Ovary (tissue), 10 donors: ENCODE data around the gene FOXO1. TPM values are rescaled to one million over a fixed set of nuclear protein-coding genes. Genes with fewer than 3 reads are reported as not detected.
A peak's percentile ranks its signal among the peaks of the same experiment; 100 is the strongest.
"Not testable (repeated sequence)": the region's sequence is repeated elsewhere in the genome, so short reads cannot be mapped to it uniquely, and the experiment has no call there.

Experiments used
- DNase-seq, 5 donors: peaks; one replicate each; pipeline ENCODE4 v3.0.0-alpha.2; 2019 to 2020
- H3K27ac ChIP-seq, 2 donors: fragments of 200-600 bp; one replicate each; pipeline versions ENCODE4 v1.5.1 to v1.8.0; 2019 to 2022
- H3K27me3 ChIP-seq: fragments of 200-600 bp; one replicate; pipeline ENCODE4 v1.8.0; 2022
- H3K36me3 ChIP-seq: fragments of 200-600 bp; sonication (generic); one replicate; pipeline ENCODE4 v1.5.1; 2019
- H3K4me1 ChIP-seq: one replicate; pipeline ENCODE4 v1.8.1; 2013; ENCODE audit warnings: mild to moderate bottlenecking, moderate library complexity; ENCODE audit not compliant: insufficient read depth
- H3K4me3 ChIP-seq: fragments of 200-600 bp; sonication (generic); one replicate; pipeline ENCODE4 v1.5.1; 2017
- H3K9me3 ChIP-seq, 2 donors: fragments of 200-600 bp in 1 of 2; sonication (generic) in 1 of 2; one replicate each; pipeline versions ENCODE4 v1.5.1 to v1.8.1; 2013 to 2019; ENCODE audit warnings: mild to moderate bottlenecking in 1 of 2, moderate library complexity in 1 of 2
- EP300 ChIP-seq: sonication (generic); formaldehyde crosslinking; IDR thresholded peaks from one replicate; pipeline ENCODE4 v1.6.1; 2017; ENCODE audit warnings: antibody characterized with exemption
- POLR2A ChIP-seq: fragments of 450-650 bp; IDR thresholded peaks from one replicate; pipeline ENCODE4 v1.6.1; 2017; ENCODE audit warnings: antibody characterized with exemption, mild to moderate bottlenecking, moderate library complexity
- WGBS, 3 donors: extraction: QIAGEN DNeasy Blood & Tissue Kit in 1 of 3; methylation state at CpG; one replicate each; pipeline versions ENCODE4 v1.1.5 to v1.1.7; 2013 to 2017; 5-methylcytosine and 5-hydroxymethylcytosine counted together
- intact Hi-C, 4 donors: fragments of 100-400 bp; cut with DNase I; formaldehyde crosslinking; loops; one replicate each; pipeline versions ENCODE4 v1.11.0 to v1.15.1; 2022 to 2023
- long read RNA-seq, 3 donors: library from polyadenylated mRNA in 2 of 3; unstranded in 2 of 3; transcript quantifications; one replicate each; pipeline ENCODE4 v2.0.0 and lab custom pipeline, GENCODE V29; 2021 to 2026
- polyA plus RNA-seq, 2 donors: library from polyadenylated mRNA; stranded (reverse); fragments of 200-250 nt in 1 of 2; fragments of 350-450 nt in 1 of 2; fragmentation: Illumina TruSeq in 1 of 2; extraction: RNeasy Lipid Tissue Mini Kit (QIAGEN cat#74804) in 1 of 2; gene quantifications; one replicate each; pipeline ENCODE4 v1.2.3, GENCODE V29; 2013 to 2014
- total RNA-seq, 7 donors: library from RNA; depleted of rRNA in 2 of 7; stranded (reverse); fragments of >200 nt in 2 of 7; fragmentation: NEBNext Ultra II Directional in 3 of 7; extraction: Animal tissue kit (Norgen Biotek cat#: 25700) in 3 of 7; gene quantifications; one replicate each; pipeline versions ENCODE4 v1.1.0 to v1.2.4, GENCODE V29; 2016 to 2023
- TF ChIP-seq, protein P1 (sequence below), 3 donors: fragments of 450-650 bp in 2 of 3; fragments of 200-600 bp in 1 of 3; IDR thresholded peaks; one replicate each; pipeline versions ENCODE4 v1.5.1 to v1.8.0; 2016 to 2022; ENCODE audit warnings: antibody characterized with exemption in 3 of 3, mild to moderate bottlenecking in 1 of 3
- donor health status: DM: no; HTN: no; CAD: no; lungs with moderate emphysema.
- donor health status: DM: no; HTN: no; CAD: no.
- donor health status: Bipolar disorder and iron deficiency.
- donor health status: DM: yes; HTN: yes; CAD: no.
- donor health status: DM: no; HTN: no; CAD: no.
- donor health status: DM: yes; HTN: yes; CAD: no.

FOXO1 gene
- 100 to 1,000 TPM in 6 of 7 donors, 10 to 100 TPM in 1; 95.9 to 157 (median 117) TPM for total RNA-seq
- polyA plus RNA-seq = 10 to 100 TPM; 51.5 to 80.1 TPM
- long read RNA-seq, donor 1, full-length matches to known transcripts = 107 of 265 reads
- long read RNA-seq, donor 1, partial matches to known transcripts = 84 of 265 reads
- long read RNA-seq, donor 1, other reads (novel, unspliced or antisense) = 74 of 265 reads
- long read RNA-seq, donor 2, full-length matches to known transcripts = 7 of 24 reads
- long read RNA-seq, donor 2, partial matches to known transcripts = 17 of 24 reads
- long read RNA-seq, donor 2, other reads (novel, unspliced or antisense) = 0 of 24 reads
- long read RNA-seq, donor 3, full-length matches to known transcripts = 275 of 328 reads
- long read RNA-seq, donor 3, partial matches to known transcripts = 34 of 328 reads
- long read RNA-seq, donor 3, other reads (novel, unspliced or antisense) = 19 of 328 reads

DNA sequence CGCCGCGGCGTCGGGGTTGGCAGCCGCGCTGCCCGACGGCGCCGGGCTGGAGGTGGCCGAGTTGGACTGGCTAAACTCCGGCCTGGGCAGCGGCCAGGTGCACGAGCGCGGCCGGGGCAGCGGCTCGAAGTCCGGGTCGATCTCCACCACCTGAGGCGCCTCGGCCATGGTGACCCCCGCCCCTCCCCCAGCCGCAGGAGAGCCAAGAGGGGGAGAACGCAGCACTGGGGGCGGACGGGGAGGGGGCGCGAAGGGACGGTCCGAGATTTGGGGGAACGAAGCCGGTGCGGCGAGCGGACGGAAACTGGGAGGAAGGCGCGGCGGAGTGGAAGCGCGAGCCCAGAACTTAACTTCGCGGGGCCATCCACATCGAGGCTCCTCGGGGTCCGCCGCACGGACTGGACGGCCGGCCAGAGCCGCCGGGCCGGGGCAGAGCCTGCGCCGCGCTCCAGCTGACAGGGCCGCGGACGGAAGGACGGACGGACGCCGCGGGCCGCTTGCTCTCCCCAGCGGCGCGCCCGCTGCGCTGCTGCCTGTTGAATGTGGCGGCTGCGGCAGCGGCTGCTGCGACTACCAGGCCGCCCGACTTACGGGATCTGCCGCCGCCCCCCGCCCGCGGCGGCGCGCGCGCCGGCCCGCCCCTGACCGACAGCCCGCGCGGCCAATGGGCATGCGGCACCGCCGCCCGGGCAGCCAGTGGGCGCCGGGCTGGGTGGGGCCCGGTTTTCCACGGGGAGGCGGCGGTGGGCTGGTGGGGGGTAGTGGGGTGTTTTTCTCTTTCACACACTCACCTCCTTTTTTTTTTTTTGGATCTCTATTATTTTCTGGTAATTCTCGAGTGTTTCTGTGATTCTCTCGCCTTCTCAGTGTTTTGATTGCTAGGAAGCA lies at the start of gene FOXO1:
Gene FOXO1 (minus strand): TSS at position 597 of the 888 bp plus-strand sequence. CDS start 429 bp downstream, at position 168.
- TF ChIP-seq POLR2A (peak; percentile 92), EP300 (no peak)
- TF ChIP-seq, protein P1, sequence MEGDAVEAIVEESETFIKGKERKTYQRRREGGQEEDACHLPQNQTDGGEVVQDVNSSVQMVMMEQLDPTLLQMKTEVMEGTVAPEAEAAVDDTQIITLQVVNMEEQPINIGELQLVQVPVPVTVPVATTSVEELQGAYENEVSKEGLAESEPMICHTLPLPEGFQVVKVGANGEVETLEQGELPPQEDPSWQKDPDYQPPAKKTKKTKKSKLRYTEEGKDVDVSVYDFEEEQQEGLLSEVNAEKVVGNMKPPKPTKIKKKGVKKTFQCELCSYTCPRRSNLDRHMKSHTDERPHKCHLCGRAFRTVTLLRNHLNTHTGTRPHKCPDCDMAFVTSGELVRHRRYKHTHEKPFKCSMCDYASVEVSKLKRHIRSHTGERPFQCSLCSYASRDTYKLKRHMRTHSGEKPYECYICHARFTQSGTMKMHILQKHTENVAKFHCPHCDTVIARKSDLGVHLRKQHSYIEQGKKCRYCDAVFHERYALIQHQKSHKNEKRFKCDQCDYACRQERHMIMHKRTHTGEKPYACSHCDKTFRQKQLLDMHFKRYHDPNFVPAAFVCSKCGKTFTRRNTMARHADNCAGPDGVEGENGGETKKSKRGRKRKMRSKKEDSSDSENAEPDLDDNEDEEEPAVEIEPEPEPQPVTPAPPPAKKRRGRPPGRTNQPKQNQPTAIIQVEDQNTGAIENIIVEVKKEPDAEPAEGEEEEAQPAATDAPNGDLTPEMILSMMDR (IDR thresholded peaks at IDR 0.05) = no peak
- Histone ChIP-seq H3K27me3 (no peaks in the 10 kb centered on the region), H3K4me3 (peak within 1 kb of the TSS; percentile 78), H3K36me3 (no peaks in the 10 kb centered on the region), H3K9me3 (no peaks in the 10 kb centered on the region), H3K27ac (peak within 1 kb of the TSS; percentile 88 to 99), H3K4me1 (peaks cover 7% of the 10 kb centered on the region)
- WGBS, 3 donors = 0 to 1% (median 0%) methylated on average over 11 to 108 of the region's 108 CpGs
- intact Hi-C loops = loop anchor here in 3 of 4 donors (5.0 to 10.0 kb wide), 7 partner anchors 91 to 849 kb away; no protein-coding TSS in a partner anchor
- peak; percentile 91 to 96 (median 94) for DNase-seq

DNA sequence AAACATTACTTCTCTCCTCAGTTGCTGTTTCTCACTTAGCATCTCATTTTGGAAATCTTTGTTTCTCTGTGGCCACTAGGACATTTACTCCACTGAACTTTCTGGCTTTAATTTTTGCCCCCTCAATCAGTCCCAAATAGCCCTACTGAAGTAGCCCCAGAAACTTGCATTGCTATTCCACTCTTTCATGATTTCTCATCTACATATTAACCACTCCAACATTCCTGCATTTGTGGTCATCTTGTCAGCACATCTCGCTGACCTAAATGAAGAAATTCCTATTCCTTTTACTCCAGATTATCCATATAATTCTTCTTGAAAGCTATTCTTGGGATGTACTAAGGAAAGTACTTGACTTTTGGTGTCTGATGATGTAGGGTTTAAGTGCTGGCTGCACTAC lies 48.0 kb upstream of the FOXO1 start:
- H3K9me3 ChIP-seq, H3K27ac ChIP-seq, H3K4me1 ChIP-seq, H3K27me3 ChIP-seq, H3K4me3 ChIP-seq, H3K36me3 ChIP-seq, intact Hi-C loops, DNase-seq: not testable (repeated sequence)
- WGBS, 3 donors = no CpG with 5 or more reads among the region's 1 CpG

DNA sequence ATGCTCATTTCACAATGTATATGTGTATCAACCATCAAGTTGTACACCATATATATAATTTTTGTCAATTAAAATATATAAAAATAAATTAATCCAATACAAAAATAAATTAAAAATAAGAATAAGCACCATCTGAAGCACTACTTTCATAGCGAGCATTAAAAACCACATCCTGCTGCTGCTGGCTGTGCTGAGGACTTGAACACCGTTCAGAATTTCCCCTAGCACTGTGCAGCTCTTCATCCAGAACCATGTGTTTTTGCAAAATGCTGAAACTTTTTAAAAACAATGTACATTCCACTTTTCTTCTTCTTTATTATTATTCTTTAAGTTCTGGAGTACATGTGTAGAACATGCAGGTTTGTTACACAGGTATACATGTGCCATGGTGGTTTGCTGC lies 40.0 kb upstream of the FOXO1 start:
- Histone ChIP-seq H3K4me3 (no peak overlapping the region), H3K27ac (no peak overlapping the region), H3K36me3 (no peaks in the 10 kb centered on the region), H3K4me1 (no peaks in the 10 kb centered on the region), H3K9me3 (peaks cover 0 to 6% of the 10 kb centered on the region in 2 donors), H3K27me3 (no peaks in the 10 kb centered on the region)
- TF ChIP-seq EP300 (no peak), POLR2A (no peak)
- TF ChIP-seq, protein P1 (IDR thresholded peaks at IDR 0.05) = no peak
- DNase-seq = no peak
- WGBS, 3 donors = 85 to 92% (median 89%) methylated on average over 2 of the region's 2 CpGs
- intact Hi-C loops = no loop called here

DNA sequence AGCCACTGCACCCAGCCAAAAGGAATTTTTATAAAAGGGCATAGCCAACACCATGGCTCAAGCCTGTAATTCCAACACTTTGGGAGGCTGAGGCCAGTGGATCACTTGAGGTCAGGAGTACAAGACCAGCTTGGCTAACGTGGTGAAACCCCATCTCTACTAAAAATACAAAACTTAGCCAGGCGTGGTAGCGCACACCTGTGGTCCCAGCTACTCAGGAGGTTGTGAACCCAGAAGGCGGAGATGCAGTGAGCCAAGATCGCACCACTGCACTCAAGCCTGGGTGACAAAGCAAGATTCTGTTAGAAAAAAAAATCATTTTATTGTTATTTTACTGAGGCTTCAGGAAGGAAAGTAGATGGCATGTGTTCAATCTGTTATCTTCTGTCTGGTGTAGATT lies 31.3 kb upstream of the FOXO1 start:
- H3K9me3 ChIP-seq = no peaks in the 10 kb centered on the region
- DNase-seq = no peak
- WGBS, 3 donors = 85 to 93% (median 89%) methylated on average over 5 of the region's 5 CpGs
- H3K27me3 ChIP-seq = no peaks in the 10 kb centered on the region
- no peaks in the 10 kb centered on the region for H3K4me1 ChIP-seq
- no peaks in the 10 kb centered on the region for H3K36me3 ChIP-seq
- H3K27ac ChIP-seq = no peak overlapping the region
- intact Hi-C loops = no loop called here
- TF ChIP-seq, protein P1 (IDR thresholded peaks at IDR 0.05) = no peak
- TF ChIP-seq POLR2A = no peak
- no peak for TF ChIP-seq EP300
- no peak overlapping the region for H3K4me3 ChIP-seq
